GM23338 (cell line): ENCODE results near the gene HS6ST3.

Experiments
- CREB1 ChIP-seq: fragments of 250-450 bp; sonication (Bioruptor Pico); IDR thresholded peaks from 2 replicates; pipeline ENCODE4 v1.5.0; 2020; ENCODE audit warnings: low read depth, mild to moderate bottlenecking, moderate library complexity
- TF ChIP-seq, protein P1 (sequence below), 2 experiments: fragments of 200-600 bp in 1 of 2; sonication (generic) in 1 of 2; conservative IDR thresholded peaks; 2 replicates each; pipeline versions ENCODE4 v1.5.1 to v1.6.1; 2016 to 2017; ENCODE audit warnings: antibody characterized with exemption in 2 of 2, low read depth in 2 of 2, mild to moderate bottlenecking in 2 of 2, moderate library complexity in 1 of 2

DNA sequence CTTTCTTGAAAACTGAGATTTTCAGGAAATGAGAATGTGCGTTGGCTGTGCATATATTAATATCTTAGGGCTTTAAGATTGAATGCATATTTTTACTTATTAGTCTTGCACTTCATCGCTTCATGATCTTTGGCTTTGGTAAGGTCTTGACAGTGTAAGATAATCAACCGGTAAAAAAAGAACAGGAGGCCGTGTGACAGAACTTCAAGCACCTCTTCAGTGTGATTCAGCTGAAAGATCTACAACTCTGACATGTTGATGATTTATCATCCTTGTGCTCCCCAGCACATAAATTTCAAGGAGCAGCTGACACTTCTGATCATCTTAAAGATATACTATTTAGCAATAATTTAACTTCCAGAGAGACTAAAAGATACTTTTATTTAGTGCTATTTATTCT, 195.1 kb downstream of the HS6ST3 start:
- TF ChIP-seq, protein P1, sequence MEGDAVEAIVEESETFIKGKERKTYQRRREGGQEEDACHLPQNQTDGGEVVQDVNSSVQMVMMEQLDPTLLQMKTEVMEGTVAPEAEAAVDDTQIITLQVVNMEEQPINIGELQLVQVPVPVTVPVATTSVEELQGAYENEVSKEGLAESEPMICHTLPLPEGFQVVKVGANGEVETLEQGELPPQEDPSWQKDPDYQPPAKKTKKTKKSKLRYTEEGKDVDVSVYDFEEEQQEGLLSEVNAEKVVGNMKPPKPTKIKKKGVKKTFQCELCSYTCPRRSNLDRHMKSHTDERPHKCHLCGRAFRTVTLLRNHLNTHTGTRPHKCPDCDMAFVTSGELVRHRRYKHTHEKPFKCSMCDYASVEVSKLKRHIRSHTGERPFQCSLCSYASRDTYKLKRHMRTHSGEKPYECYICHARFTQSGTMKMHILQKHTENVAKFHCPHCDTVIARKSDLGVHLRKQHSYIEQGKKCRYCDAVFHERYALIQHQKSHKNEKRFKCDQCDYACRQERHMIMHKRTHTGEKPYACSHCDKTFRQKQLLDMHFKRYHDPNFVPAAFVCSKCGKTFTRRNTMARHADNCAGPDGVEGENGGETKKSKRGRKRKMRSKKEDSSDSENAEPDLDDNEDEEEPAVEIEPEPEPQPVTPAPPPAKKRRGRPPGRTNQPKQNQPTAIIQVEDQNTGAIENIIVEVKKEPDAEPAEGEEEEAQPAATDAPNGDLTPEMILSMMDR (conservative IDR thresholded peaks at IDR 0.05; ENCODE audit: low read depth in 2 of 2) = no peak
- no peak for TF ChIP-seq CREB1
